K562 (cell line): Measurements from ENCODE around the gene LILRB3. TPM values are rescaled to one million over a fixed set of nuclear protein-coding genes. Genes with fewer than 3 reads are reported as not detected.

Experiments used
- BACH1 ChIP-seq: fragments of 200-800 bp; sonication (Bioruptor generic); IDR thresholded peaks from 2 replicates; pipeline ENCODE4 v1.6.1; 2016; ENCODE audit warnings: missing genetic modification characterization, missing compliant biosample characterization
- CBFA2T3 ChIP-seq: fragments of 450-650 bp; IDR thresholded peaks from 2 replicates; pipeline ENCODE4 v1.6.1; 2017
- CBX5 ChIP-seq: IDR thresholded peaks from 2 replicates; pipeline ENCODE4 v1.6.1; 2014; ENCODE audit warnings: low read depth, borderline replicate concordance
- CHCHD3 ChIP-seq: fragments of 250-450 bp; sonication (Bioruptor Pico); IDR thresholded peaks from 2 replicates; pipeline ENCODE4 v2.1.2; 2022; ENCODE audit warnings: mild to moderate bottlenecking
- CTCFL ChIP-seq: IDR thresholded peaks from 2 replicates; pipeline ENCODE4 v1.6.1; 2011; ENCODE audit warnings: borderline replicate concordance, low read depth, mild to moderate bottlenecking, moderate library complexity, low read length; ENCODE audit not compliant: insufficient read depth, poor library complexity, severe bottlenecking
- FOSL1 ChIP-seq: fragments of 200-800 bp; sonication (Bioruptor generic); conservative IDR thresholded peaks from 2 replicates; pipeline ENCODE4 v1.6.1; 2016; ENCODE audit warnings: missing genetic modification characterization, missing compliant biosample characterization
- FOXA1 ChIP-seq: fragments of 450-650 bp; IDR thresholded peaks from 2 replicates; pipeline ENCODE4 v1.6.1; 2016; ENCODE audit warnings: mild to moderate bottlenecking, borderline replicate concordance
- KDM1A ChIP-seq, 2 experiments: fragments of 450-650 bp; IDR thresholded peaks; 2 replicates each; pipeline ENCODE4 v1.6.1; 2016; ENCODE audit warnings: mild to moderate bottlenecking in 2 of 2
- NELFE ChIP-seq: IDR thresholded peaks from 2 replicates; pipeline ENCODE4 v1.6.1; 2011; ENCODE audit warnings: mild to moderate bottlenecking; ENCODE audit not compliant: insufficient read depth, insufficient read length
- NFYB ChIP-seq: IDR thresholded peaks from 2 replicates; pipeline ENCODE4 v1.6.1; 2011; ENCODE audit warnings: mild to moderate bottlenecking, moderate library complexity; ENCODE audit not compliant: insufficient read length; ENCODE audit errors: extremely low read depth
- NRF1 ChIP-seq, 2 experiments: fragments of 450-650 bp; IDR thresholded peaks in 1 of 2; conservative IDR thresholded peaks in 1 of 2; 2 replicates each; pipeline ENCODE4 v1.6.1; 2014; ENCODE audit warnings: mild to moderate bottlenecking in 2 of 2
- OTX1 ChIP-seq: fragments of 450-650 bp; formaldehyde crosslinking; IDR thresholded peaks from 2 replicates; pipeline ENCODE4 v1.4.0; 2022; ENCODE audit warnings: mild to moderate bottlenecking
- PTBP1 ChIP-seq: fragments of 200-400 bp; formaldehyde crosslinking; IDR thresholded peaks from 2 replicates; pipeline ENCODE4 v1.6.1; 2017; ENCODE audit warnings: low read depth, low read length
- RAD21 ChIP-seq, 2 experiments: fragments of 250-450 bp in 1 of 2; fragments of 450-650 bp in 1 of 2; sonication (Bioruptor Pico) in 1 of 2; formaldehyde crosslinking in 1 of 2; IDR thresholded peaks in 1 of 2; conservative IDR thresholded peaks in 1 of 2; 2 replicates each; pipeline versions ENCODE4 v1.4.0 to v1.8.0; 2020 to 2022; ENCODE audit warnings: mild to moderate bottlenecking in 2 of 2, moderate library complexity in 1 of 2
- VEZF1 ChIP-seq: fragments of 200-800 bp; sonication (Bioruptor generic); IDR thresholded peaks from 2 replicates; pipeline ENCODE4 v1.6.1; 2017; ENCODE audit warnings: missing genetic modification characterization, missing compliant biosample characterization
- ZNF274 ChIP-seq: IDR thresholded peaks from 2 replicates; pipeline ENCODE4 v1.6.1; 2011; ENCODE audit warnings: low read depth, mild to moderate bottlenecking, low read length, moderate library complexity, borderline replicate concordance
- ZNF609 ChIP-seq: sonication (generic); formaldehyde crosslinking; IDR thresholded peaks from 2 replicates; pipeline ENCODE4 v1.8.1; 2023; ENCODE audit warnings: missing genetic modification reagents, mild to moderate bottlenecking, borderline replicate concordance
- polyA plus RNA-seq, 8 experiments: library from polyadenylated mRNA; depleted of rRNA in 4 of 8; stranded (reverse) in 5 of 8; unstranded in 3 of 8; fragments of >200 nt; fragmentation: Nextera tagmentation in 2 of 8; fragmentation: Illumina TruSeq in 1 of 8; extraction: Ambion mirVana in 2 of 8; extraction: Trizol in 1 of 8; gene quantifications; 2 replicates each; pipeline versions ENCODE4 v1.2.1 to v1.2.3, GENCODE V29; 2011 to 2014; ENCODE audit warnings: inconsistent platforms in 1 of 8, missing spikeins in 1 of 8
- total RNA-seq, 7 experiments: library from RNA; depleted of rRNA in 6 of 7; stranded (reverse); fragments of >200 nt in 6 of 7; fragmentation: Illumina TruSeq in 2 of 7; extraction: Trizol in 2 of 7; gene quantifications; 2 replicates each; pipeline versions ENCODE4 v1.2.1 to v1.2.3, GENCODE V29; 2011 to 2021; ENCODE audit warnings: low replicate concordance in 1 of 7

Gene LILRB3
- total and polyA plus RNA-seq, 9 of the 15 experiments (the other 6 are each of a cell fraction or from before 2014, with no cell fraction given), result 0.01 to 0.09 TPM; not detected in 7

- no peak for TF ChIP-seq NFYB
- peak; percentile 70; the same call in 1 of the 2 replicates for TF ChIP-seq BACH1
- 0 out of 4 replicates have a peak, but pooled peaks have one; percentile 1 to 5 for TF ChIP-seq RAD21 (CRISPR knock-in tag; conservative IDR thresholded peaks at IDR 0.05 in 1 of 2, IDR thresholded peaks at IDR 0.05 in 1 of 2)
- peak; percentile 78 to 84 for TF ChIP-seq KDM1A (IDR thresholded peaks at IDR 0.05)
- peak; percentile 93 for TF ChIP-seq ZNF609 (CRISPR knock-in tag)
- TF ChIP-seq FOSL1 (tag), result peak; percentile 70
- no peak for TF ChIP-seq NELFE
- TF ChIP-seq CBX5, result no peak
- TF ChIP-seq CTCFL, result no peak
- peak; percentile 72 for TF ChIP-seq VEZF1 (CRISPR knock-in tag)
- TF ChIP-seq CHCHD3 (CRISPR knock-in tag), result no peak
- no peak for TF ChIP-seq PTBP1
- TF ChIP-seq CBFA2T3, result peak; percentile 93
- peak; percentile 24 to 55; a peak in 2 of 4 replicates for TF ChIP-seq NRF1 (conservative IDR thresholded peaks at IDR 0.05 in 1 of 2, IDR thresholded peaks at IDR 0.05 in 1 of 2)
- TF ChIP-seq OTX1 (CRISPR knock-in tag), result peak; percentile 47
- TF ChIP-seq FOXA1, result no peak
- no peak for TF ChIP-seq ZNF274
These were observed 14.6 kb downstream of the LILRB3 start (continued) for GRCh38 chr19:54207983-54208783.
